Measurements from ENCODE around the gene TEX261.
"Not testable (repeated sequence)": the region's sequence is repeated elsewhere in the genome, so short reads cannot be mapped to it uniquely, and the experiment has no call there.

Gene TEX261

DNA sequence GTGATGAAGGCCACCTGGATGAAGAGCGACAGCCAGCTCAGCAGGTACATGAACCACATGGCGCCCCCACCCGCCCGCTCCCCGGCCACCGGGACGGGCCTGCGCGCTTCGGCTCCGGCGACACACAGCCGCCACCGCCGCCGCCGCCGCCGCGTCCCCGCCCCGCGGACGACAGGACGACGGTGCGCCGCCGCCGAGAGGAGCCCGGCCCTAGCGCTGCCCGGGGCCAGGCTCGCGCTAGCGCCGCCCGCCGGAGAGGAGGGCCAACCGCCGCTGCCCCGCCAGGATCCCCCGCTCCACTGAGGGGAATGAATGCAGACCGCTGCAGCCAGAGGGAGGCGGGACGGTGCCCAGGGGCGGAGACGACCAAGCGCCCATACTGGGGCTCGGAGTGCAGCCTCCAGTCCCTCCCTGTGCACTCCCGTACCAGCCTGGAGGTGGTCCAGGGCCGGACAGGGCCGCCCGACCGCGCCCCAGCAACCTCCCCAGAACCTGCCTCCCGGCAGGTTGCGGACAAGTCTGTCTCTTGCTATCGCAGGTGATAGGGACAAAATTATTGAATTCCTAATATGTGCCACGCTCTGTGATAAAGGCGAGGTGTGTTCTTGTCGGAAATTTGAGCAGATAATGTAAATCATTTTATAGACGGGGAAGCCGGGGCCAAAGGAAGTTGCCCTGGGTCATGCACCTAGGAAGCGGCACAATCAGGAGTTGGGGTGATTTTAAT, at the start of gene TEX261:
TSS of gene TEX261 (minus strand) at position 175 of the 727 bp plus-strand sequence. CDS start at position 59, 116 bp downstream.
- peak; percentile 76 for DNase-seq (ENCODE audit: low read depth)

DNA sequence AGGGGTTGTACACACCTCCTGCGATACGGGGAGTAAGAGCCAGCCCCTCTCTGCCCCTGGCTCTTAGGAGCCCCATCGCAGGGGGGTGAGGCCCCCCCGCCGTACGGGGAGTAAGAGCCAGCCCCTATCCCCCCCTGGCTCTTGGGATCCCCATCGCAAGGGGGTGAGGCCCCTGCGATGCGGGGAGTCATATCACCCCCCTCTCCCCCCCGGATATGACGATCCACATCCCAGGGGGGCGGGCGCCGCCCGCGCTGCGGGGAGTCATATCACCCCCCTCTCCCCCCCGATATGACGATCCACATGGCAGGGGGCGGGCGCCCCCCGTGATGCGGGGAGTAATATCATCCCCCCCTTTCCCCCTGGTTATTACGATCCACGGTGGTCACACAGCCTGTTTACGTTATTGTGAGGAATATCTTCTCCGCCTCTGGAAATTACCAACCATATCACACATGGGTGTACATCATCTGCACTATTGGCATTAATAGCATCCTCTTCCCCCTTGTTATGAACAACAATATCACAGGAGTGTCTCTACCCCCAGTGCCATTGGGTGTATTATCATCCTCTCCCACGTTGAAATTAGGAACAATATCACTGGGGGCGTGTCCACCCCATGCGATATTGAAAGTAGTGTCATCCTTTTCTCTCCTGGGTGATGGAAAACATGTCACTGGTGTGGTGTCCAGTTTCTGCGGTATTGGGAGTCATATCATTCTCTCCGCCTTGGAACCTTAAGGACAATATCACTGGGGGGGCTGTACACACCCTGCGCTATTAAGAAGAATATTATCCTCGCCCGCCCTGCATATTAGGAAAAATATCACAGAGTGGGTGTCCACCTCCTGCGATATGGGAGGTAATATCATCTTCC, 49.1 kb upstream of the TEX261 start:
- DNase-seq (ENCODE audit: low read depth): no peak

DNA sequence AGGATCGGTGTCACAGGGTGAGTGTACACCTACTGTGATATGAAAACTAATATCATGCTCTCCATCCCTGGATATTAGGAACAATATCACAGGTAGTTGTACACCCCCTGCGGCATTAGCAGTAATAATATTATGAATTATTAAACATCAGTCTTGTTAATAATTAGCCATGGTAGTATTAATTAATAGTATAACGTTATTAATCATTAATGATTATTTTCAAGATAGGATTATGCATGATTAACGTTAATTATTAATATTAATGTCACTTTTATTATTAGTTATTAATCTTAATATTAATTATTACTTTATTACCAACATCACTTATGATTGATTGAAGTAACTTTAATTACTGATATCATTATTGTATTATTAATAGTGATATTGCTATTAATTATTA, 47.6 kb upstream of the TEX261 start:
- DNase-seq (ENCODE audit: low read depth): no peak

DNA sequence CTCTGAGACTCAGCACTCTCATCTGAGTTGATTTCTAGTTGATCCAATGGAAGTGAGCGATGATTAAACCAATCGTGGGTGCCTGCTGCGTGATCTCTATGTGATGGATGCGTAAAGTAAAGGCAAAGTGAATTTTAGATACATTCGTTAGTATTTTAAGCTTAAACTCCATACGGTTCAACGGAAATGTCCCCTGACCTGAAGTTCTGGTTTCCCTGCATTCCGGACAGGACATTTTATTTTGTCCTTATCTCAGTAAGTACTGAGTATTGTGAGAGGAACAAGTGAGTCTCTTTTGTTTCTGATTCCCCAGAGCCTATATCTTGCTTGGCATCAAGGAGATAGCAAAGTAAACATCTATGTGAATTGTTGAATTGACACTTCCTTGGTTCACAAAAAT, 41.6 kb upstream of the TEX261 start:
- DNase-seq (ENCODE audit: low read depth): not testable (repeated sequence)

DNA sequence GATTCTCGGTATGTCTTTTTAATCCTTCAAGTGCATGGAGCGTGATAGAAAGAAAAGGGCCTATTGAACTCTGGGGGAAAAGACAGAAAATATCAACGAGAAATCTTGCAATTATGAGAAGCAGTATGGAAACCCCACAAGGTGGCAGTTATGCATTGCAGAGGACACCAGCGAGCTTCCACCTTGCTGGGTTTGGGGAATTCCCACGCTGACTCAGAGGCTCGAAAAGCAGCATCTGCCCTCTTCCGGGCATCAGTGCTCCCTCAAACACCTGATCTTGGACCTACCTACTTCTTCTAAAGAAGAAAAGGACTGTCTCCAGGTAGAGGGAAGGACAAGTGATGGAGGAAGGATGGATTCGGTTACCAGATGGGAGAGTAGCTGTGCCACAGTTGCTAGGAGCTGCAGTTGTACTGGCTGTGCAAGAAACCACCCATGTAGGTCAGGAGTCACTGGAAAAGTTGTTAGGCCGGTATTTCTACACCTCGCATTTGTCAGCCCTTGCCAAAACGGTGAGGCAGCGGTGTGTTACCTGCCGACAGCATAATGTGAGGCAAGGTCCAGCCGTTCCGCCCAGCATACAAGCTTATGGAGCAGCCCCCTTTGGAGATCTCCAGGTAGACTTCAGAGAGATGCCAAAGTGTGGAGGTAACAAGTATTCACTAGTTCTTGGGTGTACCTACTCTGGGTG, 29.0 kb upstream of the TEX261 start:
- not testable (repeated sequence) for DNase-seq (ENCODE audit: low read depth)

DNA sequence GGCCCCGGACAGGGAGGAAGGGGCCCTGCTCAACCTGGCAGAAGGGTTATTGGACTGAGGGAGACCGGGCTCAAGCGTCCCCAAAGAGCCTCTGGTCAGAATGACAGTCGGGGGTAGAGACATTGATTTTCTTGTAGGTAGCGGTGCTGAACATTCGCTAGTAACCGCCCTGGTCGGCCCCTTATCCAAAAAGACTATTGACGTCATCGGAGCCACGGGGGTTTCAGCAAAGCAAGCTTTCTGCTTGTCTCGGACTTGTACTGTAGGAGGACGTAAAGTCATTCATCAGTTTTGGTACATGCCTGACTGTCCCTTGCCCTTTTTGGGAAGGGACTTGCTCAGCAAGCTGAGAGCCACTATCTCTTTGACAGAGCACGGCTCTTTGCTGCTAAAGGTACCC, 26.7 kb upstream of the TEX261 start:
- not testable (repeated sequence) for DNase-seq (ENCODE audit: low read depth)

DNA sequence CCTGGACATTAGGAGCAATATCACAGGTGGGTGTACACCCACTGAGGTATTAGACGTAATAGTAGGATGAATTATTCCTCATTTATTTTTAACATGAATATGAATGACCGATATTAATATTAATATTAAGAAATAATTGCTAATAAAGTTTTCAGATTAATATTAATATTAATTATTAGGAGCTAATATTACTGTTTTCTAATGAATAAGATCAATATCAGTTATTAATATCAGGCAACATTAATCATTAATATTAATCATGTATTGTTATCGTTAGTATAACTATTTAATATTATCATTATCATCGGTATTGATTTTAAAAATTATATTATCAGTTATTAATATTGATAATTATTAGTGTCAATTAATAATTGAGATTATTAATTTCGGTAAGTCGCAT, 25.3 kb upstream of the TEX261 start:
- not testable (repeated sequence) for DNase-seq (ENCODE audit: low read depth)

DNA sequence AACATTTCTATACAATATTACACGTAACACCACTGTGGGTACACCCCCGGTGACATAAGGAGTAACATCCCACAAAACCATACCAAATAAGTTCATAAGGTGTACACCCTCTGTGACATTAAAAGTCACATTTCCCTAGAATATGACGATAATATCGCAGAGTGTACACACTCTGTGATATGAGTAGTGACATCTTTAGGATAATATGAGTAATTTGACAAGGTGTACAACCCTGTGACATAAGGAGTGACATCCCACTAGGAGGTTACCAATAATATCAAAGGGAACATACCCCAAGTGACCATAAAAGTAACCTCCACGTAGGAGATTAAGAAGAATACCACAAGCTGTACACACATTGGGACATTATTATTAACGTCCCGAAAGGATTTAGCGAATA, 24.0 kb upstream of the TEX261 start:
- no peak for DNase-seq (ENCODE audit: low read depth)

DNA sequence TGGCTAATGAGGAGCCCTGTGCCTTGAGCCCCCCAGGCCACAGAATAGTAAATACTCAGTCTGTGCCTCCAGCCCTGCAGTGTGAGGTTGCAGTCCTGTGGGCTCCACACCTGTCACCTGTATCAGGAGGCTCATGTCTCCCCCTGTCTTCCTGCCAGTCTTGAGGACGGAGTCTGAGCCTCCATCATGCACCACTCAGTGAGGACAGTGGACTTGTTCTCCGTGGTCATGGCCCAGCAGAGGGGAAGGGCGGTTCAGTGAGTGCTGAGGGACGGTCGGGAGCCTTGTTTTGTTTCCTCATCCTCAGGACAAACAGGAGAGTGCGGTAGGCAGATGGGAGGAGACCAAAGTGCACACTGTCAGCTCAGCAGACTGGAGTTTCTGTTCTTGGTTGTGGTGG, 17.1 kb upstream of the TEX261 start:
- not testable (repeated sequence) for DNase-seq (ENCODE audit: low read depth)

DNA sequence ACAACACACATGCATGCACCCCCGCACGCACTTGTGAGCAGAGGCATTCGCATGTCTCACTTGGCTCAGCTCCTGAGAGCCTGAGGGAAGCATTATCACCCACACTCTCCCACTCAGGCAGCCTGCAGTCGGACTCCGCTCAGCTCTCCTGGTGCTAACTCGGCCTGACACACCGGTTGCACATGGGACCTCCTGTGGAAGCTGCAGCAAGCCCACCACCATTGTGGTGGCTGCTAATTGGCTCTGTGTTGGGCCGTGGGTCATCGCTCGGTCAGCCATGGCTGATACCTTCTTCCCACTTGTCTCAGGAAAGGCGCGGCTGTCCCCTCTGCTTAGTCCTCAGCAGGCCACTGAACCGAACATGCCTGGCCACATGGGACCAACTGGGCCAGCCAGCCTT, 13.7 kb upstream of the TEX261 start:
- no peak for DNase-seq (ENCODE audit: low read depth)

DNA sequence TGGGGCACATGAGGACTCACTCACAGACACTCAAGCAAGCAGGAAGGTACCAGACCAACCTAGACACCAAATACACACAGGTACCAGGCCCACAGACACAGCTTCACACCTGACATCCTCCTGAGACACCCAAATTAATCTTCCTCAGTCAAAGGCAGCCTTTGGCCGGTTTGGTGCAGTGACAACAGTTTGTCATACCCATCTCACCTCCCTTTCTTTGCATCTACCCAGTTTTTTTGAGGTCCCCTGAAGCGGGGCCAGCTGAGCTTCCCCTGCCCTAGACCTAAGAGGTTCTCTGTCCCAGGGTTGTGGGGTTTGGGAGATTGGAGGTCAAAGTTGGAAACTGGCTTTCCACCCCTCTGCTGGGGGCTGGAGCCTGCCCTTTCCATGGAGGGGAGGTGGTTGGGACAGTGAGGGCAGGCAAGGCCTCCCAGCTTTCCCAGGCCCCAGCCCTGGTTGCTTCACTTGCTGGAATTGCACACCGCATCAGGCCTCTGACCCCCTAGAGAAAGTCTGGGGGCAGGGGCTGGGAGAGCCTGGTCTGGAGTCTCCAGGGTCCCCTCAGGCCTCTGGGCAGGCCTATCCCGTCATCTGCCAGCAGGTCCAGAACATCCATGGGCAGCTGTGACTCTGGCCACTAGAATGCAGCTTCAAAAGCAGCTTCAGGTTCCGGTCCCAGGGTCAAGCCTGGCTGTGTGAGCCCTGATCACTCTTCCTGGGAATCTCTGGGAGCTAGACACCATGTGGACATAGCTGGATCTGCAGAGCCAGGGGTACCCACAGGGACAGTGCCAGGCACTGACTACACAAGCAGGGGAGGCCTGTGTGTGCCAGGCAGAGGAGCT, 12.5 kb upstream of the TEX261 start:
- no peak for DNase-seq (ENCODE audit: low read depth)

DNA sequence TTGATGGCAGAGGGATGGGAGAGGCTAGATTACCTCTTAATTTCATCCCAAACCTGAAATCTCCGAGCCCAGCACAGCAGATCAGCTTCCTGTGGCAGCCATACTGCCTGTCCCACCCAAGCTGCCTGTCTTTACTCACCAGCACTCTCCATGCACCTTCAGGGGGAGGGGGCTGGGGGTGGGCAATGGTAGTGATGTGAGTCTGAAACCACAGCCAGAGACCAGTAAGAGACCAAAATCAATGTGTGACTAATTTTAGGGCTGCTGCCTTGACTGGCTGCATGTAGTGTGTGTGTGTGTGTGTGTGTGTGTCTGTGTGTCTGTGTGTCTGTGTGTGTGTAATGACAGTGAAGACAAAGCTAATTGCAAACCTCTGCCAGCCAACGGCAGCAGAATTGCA, 11.7 kb upstream of the TEX261 start:
- no peak for DNase-seq (ENCODE audit: low read depth)

DNA sequence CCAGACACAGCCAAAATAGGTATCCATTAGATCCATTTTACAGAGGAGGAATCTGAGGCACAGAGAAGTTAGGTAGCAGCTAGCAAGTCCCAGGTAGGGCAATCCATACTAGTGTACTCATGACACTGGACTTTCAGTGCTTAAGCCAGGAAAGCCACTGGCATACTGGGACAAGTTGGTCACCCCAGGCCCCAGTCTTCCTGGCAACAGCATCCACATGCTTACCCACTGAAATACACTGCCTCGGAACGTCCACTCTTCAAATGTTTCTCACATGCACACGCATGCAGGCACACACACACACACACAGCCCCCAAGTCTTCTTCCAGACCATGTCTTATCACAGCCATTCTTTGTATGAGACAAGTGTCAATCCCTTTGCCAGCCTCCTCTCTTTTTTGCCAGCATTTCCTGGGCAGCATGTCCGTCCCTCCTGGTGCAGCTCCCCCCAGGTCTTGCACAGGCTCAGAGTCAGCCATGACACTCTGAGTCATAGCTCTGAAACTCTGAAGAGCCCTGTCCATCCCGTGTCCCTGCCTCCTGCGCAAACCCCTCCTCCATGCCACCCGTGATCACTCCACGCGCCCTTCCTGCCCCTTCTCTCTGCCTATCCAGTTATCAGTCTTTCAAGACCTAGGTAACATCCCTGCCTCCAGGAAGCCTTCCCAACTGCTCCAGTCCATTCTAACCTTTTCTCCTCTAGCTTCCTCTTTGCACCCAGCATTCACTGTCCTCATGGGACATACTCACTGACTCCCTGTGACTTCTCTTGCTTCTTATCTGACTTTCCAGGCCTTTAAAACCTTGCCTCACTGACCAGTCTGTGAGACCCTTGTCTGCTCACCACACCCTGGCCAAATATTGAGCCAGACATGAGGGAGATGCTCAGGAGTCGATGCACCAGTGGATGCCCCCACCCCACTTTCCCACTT, 10.9 kb upstream of the TEX261 start:
- no peak for DNase-seq (ENCODE audit: low read depth)

DNA sequence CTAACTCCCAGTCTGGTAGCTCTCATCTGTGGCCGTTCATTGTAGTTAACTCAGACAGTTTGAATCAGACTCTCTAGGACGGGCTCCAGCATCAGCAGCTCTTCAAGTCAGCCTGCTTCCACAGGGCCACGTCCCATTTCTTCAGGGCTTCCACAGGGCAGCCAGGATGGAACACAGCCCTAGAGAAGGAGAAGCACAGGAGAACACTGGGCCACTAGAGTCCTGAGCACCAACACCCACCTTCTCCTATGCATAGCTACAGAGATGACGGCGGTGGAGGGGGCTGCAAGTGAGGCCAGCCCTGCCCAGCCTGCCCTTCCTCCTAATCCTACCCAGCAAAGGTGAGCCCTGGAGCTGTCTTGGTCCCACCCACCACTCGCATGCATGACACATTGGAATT, 10.2 kb upstream of the TEX261 start:
- no peak for DNase-seq (ENCODE audit: low read depth)

DNA sequence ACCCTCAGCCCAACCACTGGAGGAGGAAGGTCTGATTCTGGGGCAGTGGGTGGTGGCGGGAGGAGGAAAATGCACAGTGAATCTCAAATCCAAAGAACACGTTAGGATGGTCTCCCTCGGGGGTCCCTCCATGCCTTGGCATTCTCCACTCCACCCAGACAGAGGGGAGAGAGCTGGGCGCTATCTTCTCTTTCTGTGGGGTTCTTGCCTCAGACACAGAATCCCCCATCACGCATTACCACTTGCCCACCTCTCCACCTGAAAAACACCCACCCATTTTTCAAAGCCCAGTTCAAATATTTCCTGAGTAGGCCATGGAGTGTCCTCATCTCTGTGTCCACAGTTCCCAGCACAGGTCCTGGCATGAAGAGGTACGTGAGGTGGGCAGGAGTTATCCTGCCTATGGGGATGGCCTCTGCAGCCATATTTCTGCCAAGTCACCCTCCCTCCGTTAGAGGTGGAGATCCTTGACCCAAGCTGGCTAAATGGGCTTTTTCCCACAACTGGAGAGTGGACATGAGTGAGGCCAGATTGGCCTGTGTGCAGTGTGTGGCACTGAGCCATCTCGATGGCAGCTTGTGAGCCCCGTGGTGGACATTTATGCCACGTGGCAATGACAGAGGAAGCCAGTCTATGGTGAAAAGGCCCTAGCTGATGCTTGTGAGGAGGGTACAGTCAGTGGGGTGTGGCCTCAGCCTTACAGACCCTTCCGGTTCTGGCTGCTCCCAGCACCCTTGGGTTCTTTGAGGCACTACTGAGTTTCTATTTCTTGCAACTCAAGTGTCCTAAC, 9.5 kb upstream of the TEX261 start:
- DNase-seq (ENCODE audit: low read depth): no peak

DNA sequence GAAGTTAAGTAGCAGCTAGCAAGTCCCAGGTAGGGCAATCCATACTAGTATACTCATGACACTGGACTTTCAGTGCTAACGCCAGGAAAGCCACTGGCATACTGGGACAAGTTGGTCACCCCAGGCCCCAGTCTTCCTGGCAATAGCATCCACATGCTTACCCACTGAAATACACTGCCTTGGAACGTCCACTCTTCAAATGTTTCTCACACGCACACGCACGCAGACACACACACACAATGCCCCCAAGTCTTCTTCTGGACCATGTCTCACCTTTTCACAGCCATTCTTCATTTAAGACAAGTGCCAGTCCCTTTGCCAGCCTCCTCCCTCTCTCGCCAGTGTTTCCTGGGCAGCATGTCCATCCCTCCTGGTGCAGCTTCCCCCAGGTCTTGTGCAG, 8.7 kb upstream of the TEX261 start:
- DNase-seq (ENCODE audit: low read depth): no peak

DNA sequence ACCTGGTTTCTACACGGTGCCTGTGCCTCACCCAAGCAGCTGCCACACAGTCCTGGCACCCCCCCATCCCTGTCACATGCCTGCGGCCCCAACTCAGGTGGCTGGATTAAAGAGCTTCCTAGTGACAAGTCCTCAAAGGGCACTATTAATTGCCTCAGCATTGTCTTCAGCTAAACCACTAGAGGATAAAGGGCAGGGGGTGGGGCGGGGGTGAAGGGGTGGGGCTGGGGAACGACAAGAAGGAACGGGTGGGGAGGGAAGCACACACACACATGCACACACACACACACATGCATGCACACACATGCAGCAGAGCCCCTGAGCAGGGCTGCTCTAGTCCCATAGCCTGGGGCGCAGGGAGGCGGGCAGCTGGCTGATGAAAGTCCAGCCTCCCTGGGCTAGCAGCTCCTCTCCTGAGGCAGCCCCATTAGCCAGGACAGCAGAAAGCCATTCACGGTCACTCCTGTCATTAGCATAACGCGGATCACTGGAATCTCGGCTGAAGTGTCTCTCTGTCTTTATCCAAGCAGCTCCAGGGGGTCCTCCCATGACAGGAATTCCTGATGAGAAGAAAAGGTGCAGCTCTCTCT, 7.4 kb upstream of the TEX261 start:
- no peak for DNase-seq (ENCODE audit: low read depth)

DNA sequence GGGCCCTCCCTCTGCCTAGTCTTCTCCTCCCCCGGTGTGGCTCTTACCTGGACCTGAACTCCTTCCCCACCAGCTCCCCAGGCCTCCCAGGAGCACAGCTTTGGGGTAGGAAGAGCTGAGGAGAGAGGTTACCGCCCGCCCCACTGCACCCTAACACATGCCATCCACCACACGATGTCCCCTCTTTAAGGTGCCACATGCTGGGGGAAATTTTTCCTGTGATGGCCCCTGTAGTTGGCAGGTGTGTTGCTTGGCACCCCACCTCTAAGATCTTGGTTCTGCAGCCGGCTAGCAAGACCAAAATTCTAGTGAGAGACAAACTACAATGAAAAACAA, 6.9 kb upstream of the TEX261 start:
- DNase-seq (ENCODE audit: low read depth): no peak

DNA sequence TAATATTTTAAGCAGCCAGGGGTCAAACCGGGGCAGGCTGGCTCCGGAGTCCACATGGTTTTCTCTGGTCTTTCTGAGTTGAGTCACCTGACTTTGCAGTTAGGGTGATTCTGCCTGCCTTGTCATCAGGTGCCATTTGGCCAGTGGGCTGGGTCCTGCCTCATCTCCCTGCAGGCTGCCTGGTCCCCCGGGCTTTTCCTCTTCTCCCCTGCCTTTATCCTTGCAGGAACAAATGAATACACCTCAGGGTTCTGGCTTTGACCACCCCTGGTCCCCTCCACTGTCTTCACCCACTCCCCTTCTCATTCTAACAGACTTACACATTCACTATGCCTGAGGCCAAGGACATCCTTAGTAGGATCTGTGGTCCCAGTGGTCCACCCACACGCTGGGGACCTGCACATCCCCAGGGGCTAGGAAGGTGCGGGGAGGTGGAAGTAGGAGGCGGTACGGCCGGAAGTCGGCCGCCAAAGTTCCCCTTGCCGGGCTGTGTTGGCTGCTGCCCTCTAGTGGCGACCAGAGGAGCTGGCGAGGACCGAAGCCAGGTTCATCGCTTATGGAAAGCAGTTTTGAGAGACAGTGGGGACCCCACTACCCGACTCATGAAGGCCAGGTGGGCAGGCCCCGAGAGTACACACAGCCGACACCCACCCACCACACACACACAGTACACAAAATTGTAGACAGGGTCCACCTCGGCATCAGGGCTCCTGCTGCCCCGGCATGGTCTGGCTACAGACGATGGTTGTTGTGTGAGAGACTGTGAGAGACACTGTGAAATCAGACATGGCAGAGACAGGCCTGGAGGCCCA, 6.3 kb upstream of the TEX261 start:
- peak; percentile 22 for DNase-seq (ENCODE audit: low read depth)

Data from stromal cell of bone marrow (primary cell).